SK-N-SH (cell line): ENCODE data around the gene TCL1A. TPM values are rescaled to one million over a fixed set of nuclear protein-coding genes. Genes with fewer than 3 reads are reported as not detected.

Source experiments
- CTCF ChIA-PET: fragments of 300-600, 350-600 bp; formaldehyde crosslinking; extraction: SDS; loops from one replicate; lab custom pipeline; 2021; lab: Yijun Ruan, JAX
- POLR2A ChIA-PET: fragments of 350-600 bp; sonication (Branson Sonifier 250); formaldehyde crosslinking; extraction: SDS; loops from one replicate; lab custom pipeline; 2020; ENCODE audit warnings: antibody characterized with exemption, inconsistent platforms; lab: Yijun Ruan, JAX
- DNase-seq: peaks from one replicate; pipeline ENCODE4 v3.0.0; 2012
- H2AFZ ChIP-seq: fragments of 200-600 bp; sonication (generic); 2 replicates; pipeline ENCODE4 v1.8.1; 2016; ENCODE audit warnings: antibody characterized with exemption, mild to moderate bottlenecking, low read depth
- H3F3A ChIP-seq: fragments of 200-600 bp; sonication (generic); replicated peaks from 2 replicates; pipeline ENCODE3; 2016; ENCODE audit warnings: antibody characterized with exemption, mild to moderate bottlenecking; ENCODE audit not compliant: insufficient read depth
- H3K27ac ChIP-seq, 2 experiments: fragments of 200-500 bp in 1 of 2; fragments of 200-600 bp in 1 of 2; sonication (Bioruptor generic) in 1 of 2; sonication (generic), shearing (Covaris generic) in 1 of 2; 2 replicates each; pipeline versions ENCODE4 v1.5.1 to v1.6.1; 2014 to 2016; ENCODE audit warnings: low read depth in 2 of 2, inconsistent platforms in 1 of 2, low read length in 1 of 2, mild to moderate bottlenecking in 1 of 2, mixed read lengths in 1 of 2
- H3K27me3 ChIP-seq: fragments of 200-600 bp; sonication (generic), shearing (Covaris generic); 2 replicates; pipeline ENCODE4 v1.6.1; 2016; ENCODE audit warnings: mixed run types; ENCODE audit not compliant: insufficient read depth
- H3K36me3 ChIP-seq, 2 experiments: fragments of 200-500 bp in 1 of 2; fragments of 200-600 bp in 1 of 2; sonication (Bioruptor generic) in 1 of 2; sonication (generic) in 1 of 2; replicated peaks in 1 of 2; 2 replicates each; pipeline versions ENCODE3 to v1.5.1; 2014 to 2016; ENCODE audit warnings: low read length in 1 of 2, mild to moderate bottlenecking in 1 of 2; ENCODE audit not compliant: insufficient read depth in 2 of 2, control insufficient read depth in 1 of 2
- H3K4me1 ChIP-seq, 2 experiments: fragments of 200-500 bp in 1 of 2; fragments of 200-600 bp in 1 of 2; sonication (Bioruptor generic) in 1 of 2; sonication (generic), shearing (Covaris generic) in 1 of 2; 2 replicates each; pipeline versions ENCODE4 v1.5.1 to v1.6.1; 2014 to 2016; ENCODE audit warnings: low read depth in 1 of 2, low read length in 1 of 2, mixed run types in 1 of 2; ENCODE audit not compliant: insufficient read depth in 2 of 2, control insufficient read depth in 1 of 2
- H3K4me2 ChIP-seq: fragments of 200-600 bp; sonication (generic), shearing (Covaris generic); 2 replicates; pipeline ENCODE4 v1.6.1; 2017; ENCODE audit warnings: mixed run types
- H3K4me3 ChIP-seq, 2 experiments: fragments of 200-500 bp in 1 of 2; fragments of 200-600 bp in 1 of 2; sonication (Bioruptor generic) in 1 of 2; sonication (generic), shearing (Covaris generic) in 1 of 2; 2 replicates each; pipeline versions ENCODE4 v1.5.1 to v1.8.1; 2014 to 2016; ENCODE audit warnings: low read depth in 2 of 2, inconsistent platforms in 1 of 2, low read length in 1 of 2, mild to moderate bottlenecking in 1 of 2, mixed read lengths in 1 of 2, moderate library complexity in 1 of 2
- H3K79me2 ChIP-seq: fragments of 200-600 bp; sonication (generic); 2 replicates; pipeline ENCODE4 v1.8.1; 2017; ENCODE audit warnings: mild to moderate bottlenecking; ENCODE audit not compliant: insufficient read depth
- H3K9ac ChIP-seq: fragments of 200-600 bp; sonication (generic); 2 replicates; pipeline ENCODE4 v1.6.1; 2017; ENCODE audit warnings: mixed run types
- H3K9me2 ChIP-seq: fragments of 200-600 bp; sonication (generic); 2 replicates; pipeline ENCODE4 v1.6.1; 2017; ENCODE audit warnings: mixed run types
- H3K9me3 ChIP-seq: fragments of 200-600 bp; sonication (generic); 2 replicates; pipeline ENCODE4 v1.6.1; 2017; ENCODE audit warnings: mixed run types, mild to moderate bottlenecking, moderate library complexity
- H4K20me1 ChIP-seq: fragments of 200-600 bp; sonication (generic); 2 replicates; pipeline ENCODE4 v1.6.1; 2017; ENCODE audit warnings: mild to moderate bottlenecking, mixed run types; ENCODE audit not compliant: insufficient read depth
- CHD2 ChIP-seq: fragments of 150-350 bp; IDR thresholded peaks from 2 replicates; pipeline ENCODE4 v1.6.1; 2018; ENCODE audit warnings: low read length; ENCODE audit not compliant: partially characterized antibody
- CTCF ChIP-seq: fragments of 200-600 bp; sonication (generic); IDR thresholded peaks from 2 replicates; pipeline ENCODE4 v1.6.1; 2017; ENCODE audit warnings: antibody characterized with exemption, mild to moderate bottlenecking, moderate library complexity
- ELF1 ChIP-seq: IDR thresholded peaks from 2 replicates; pipeline ENCODE4 v1.4.0; 2012
- EP300 ChIP-seq, 2 experiments: IDR thresholded peaks; 2 replicates each; pipeline versions ENCODE4 v1.4.0 to v1.6.1; 2012; ENCODE audit warnings: borderline replicate concordance in 1 of 2, low read depth in 1 of 2, low read length in 1 of 2
- EZH2phosphoT487 ChIP-seq: fragments of 200-600 bp; sonication (generic); IDR thresholded peaks from 2 replicates; pipeline ENCODE4 v1.6.1; 2017; ENCODE audit warnings: low read depth, mixed run types, mild to moderate bottlenecking, antibody characterized with exemption, moderate library complexity, borderline replicate concordance
- FOXJ3 ChIP-seq: sonication (generic); formaldehyde crosslinking; IDR thresholded peaks from 2 replicates; pipeline ENCODE4 v1.5.1; 2020; ENCODE audit warnings: mild to moderate bottlenecking, missing genetic modification reagents
- FOXM1 ChIP-seq: IDR thresholded peaks from 2 replicates; pipeline ENCODE4 v1.4.0; 2012; ENCODE audit warnings: low read depth, mild to moderate bottlenecking
- GABPA ChIP-seq: IDR thresholded peaks from 2 replicates; pipeline ENCODE4 v1.4.0; 2012; ENCODE audit warnings: low read depth, mild to moderate bottlenecking
- GATA2 ChIP-seq: sonication (generic); formaldehyde crosslinking; IDR thresholded peaks from 2 replicates; pipeline ENCODE4 v1.5.0; 2020; ENCODE audit warnings: mild to moderate bottlenecking, missing genetic modification reagents
- MXI1 ChIP-seq: IDR thresholded peaks from 2 replicates; pipeline ENCODE4 v1.6.1; 2012; ENCODE audit warnings: mild to moderate bottlenecking, low read depth, low read length, improper control_type of control experiment
- PBX3 ChIP-seq: IDR thresholded peaks from 2 replicates; pipeline ENCODE4; 2012
- POLR2AphosphoS5 ChIP-seq: IDR thresholded peaks from 2 replicates; pipeline ENCODE4 v1.6.1; 2012; ENCODE audit warnings: low read depth, low read length
- RCOR1 ChIP-seq: fragments of 150-350 bp; IDR thresholded peaks from 2 replicates; pipeline ENCODE4 v1.6.1; 2017; ENCODE audit warnings: antibody characterized with exemption, low read length
- REST ChIP-seq: IDR thresholded peaks from 2 replicates; pipeline ENCODE4 v1.6.1; 2012; ENCODE audit warnings: mild to moderate bottlenecking, low read depth, low read length, moderate library complexity
- RXRA ChIP-seq: IDR thresholded peaks from 2 replicates; pipeline ENCODE4 v1.4.0; 2012; ENCODE audit warnings: low read depth, mild to moderate bottlenecking, borderline replicate concordance
- SMC3 ChIP-seq: IDR thresholded peaks from 2 replicates; pipeline ENCODE4 v1.6.1; 2012; ENCODE audit warnings: low read depth, low read length, improper control_type of control experiment
- TCF12 ChIP-seq: IDR thresholded peaks from 2 replicates; pipeline ENCODE4 v1.4.0; 2012
- USF1 ChIP-seq: IDR thresholded peaks from 2 replicates; pipeline ENCODE4 v1.4.0; 2012; ENCODE audit warnings: low read depth, borderline replicate concordance
- YY1 ChIP-seq: IDR thresholded peaks from 2 replicates; pipeline ENCODE4 v1.4.0; 2012; ENCODE audit warnings: low read depth, mild to moderate bottlenecking
- ZBTB33 ChIP-seq: IDR thresholded peaks from 2 replicates; pipeline ENCODE4 v1.4.0; 2012; ENCODE audit warnings: low read depth, borderline replicate concordance
- WGBS: methylation state at CpG from one replicate; pipeline ENCODE4 v1.1.6; 2017; ENCODE audit warnings: low lambda C conversion rate; 5-methylcytosine and 5-hydroxymethylcytosine counted together
- polyA plus RNA-seq, 3 experiments: library from polyadenylated mRNA; depleted of rRNA; stranded (reverse); fragments of >200 nt; gene quantifications; 2 replicates each; pipeline ENCODE4 v1.2.3, GENCODE V29; 2012

TCL1A gene
- polyA plus RNA-seq, 1 of the 3 experiments (the other 2 are of a cell fraction): not detected

- H3K27ac ChIP-seq: no peak overlapping the region
- H3K4me3 ChIP-seq: no peak overlapping the region
- H3K36me3 ChIP-seq: no peaks in the 10 kb centered on the region
- 36% methylated on average over 4 of the region's 4 CpGs for WGBS
- ChIA-PET POLR2A (no interaction called here), CTCF (no interaction called here)
- H3K4me1 ChIP-seq: no peaks in the 10 kb centered on the region; a peak in 1 of 4 replicates
- H3K9ac ChIP-seq: no peak overlapping the region
- no peaks in the 10 kb centered on the region for H3K79me2 ChIP-seq
- H3K9me3 ChIP-seq: no peaks in the 10 kb centered on the region
- no peak for DNase-seq
- no peak overlapping the region for H3K4me2 ChIP-seq
- no peaks in the 10 kb centered on the region for H3F3A ChIP-seq
- no peaks in the 10 kb centered on the region for H3K9me2 ChIP-seq
- H3K27me3 ChIP-seq: no peaks in the 10 kb centered on the region
- no peak for TF ChIP-seq SMC3
- TF ChIP-seq MXI1: no peak
- TF ChIP-seq CTCF: no peak
- no peak for TF ChIP-seq GATA2 (CRISPR knock-in tag)
- TF ChIP-seq TCF12: no peak
- no peak for TF ChIP-seq USF1
- no peak for TF ChIP-seq RXRA
- no peak for TF ChIP-seq RCOR1
- no peak for TF ChIP-seq YY1
- TF ChIP-seq REST: no peak
- TF ChIP-seq POLR2AphosphoS5: no peak
- no peak for TF ChIP-seq CHD2
- TF ChIP-seq PBX3: no peak
- no peak for TF ChIP-seq EP300 (IDR thresholded peaks at IDR 0.05; ENCODE audit: borderline replicate concordance in 1 of 2, low read depth in 1 of 2, low read length in 1 of 2)
- no peak for TF ChIP-seq FOXM1
- no peak for TF ChIP-seq GABPA
- TF ChIP-seq ZBTB33: no peak
- no peak for TF ChIP-seq EZH2phosphoT487
- TF ChIP-seq FOXJ3: no peak
- no peak for TF ChIP-seq ELF1
- no peak overlapping the region for H2AFZ ChIP-seq
- no peaks in the 10 kb centered on the region for H4K20me1 ChIP-seq
Measured at GRCh38 chr14:95705518-95705917, 8.4 kb downstream of the TCL1A start.
